Measurements from ENCODE around the gene DUSP16. TPM values are rescaled to one million over a fixed set of nuclear protein-coding genes. Genes with fewer than 3 reads are reported as not detected.

DUSP16 gene
- total RNA-seq, 1 donor from 2014 or later: 64.7 TPM

- peaks cover 42% of the 10 kb centered on the region for H3K36me3 Mint-ChIP-seq (ENCODE audit: low read depth)
- DNase-seq (ENCODE audit: low spot score): peak; percentile 64
These were observed 120.7 kb downstream of the DUSP16 start for GRCh38 chr12:12441843-12442461.

GRCh38 chr12:12441429-12441807 is 121.2 kb downstream of the DUSP16 start:
- Mint-ChIP-seq H3K4me3 (ENCODE audit: low read depth) (peak overlapping the region; percentile 55), H3K9me3 (peaks cover 15% of the 10 kb centered on the region), H3K27me3 (ENCODE audit: low read depth) (no peaks in the 10 kb centered on the region), H3K4me1 (ENCODE audit: low read depth) (peaks cover 82% of the 10 kb centered on the region), H3K27ac (peak overlapping the region; percentile 95), H3K36me3 (ENCODE audit: low read depth) (peaks cover 48% of the 10 kb centered on the region)
- no peak for DNase-seq (ENCODE audit: low spot score)
- intact Hi-C loops (cut with micrococcal nuclease): loop anchor here (5.0 kb wide), 2 partner anchors 121 to 276 kb away; partner anchors contain the start of genes CDKN1B and DUSP16

More at GRCh38 chr12:12441843-12442461, 120.7 kb downstream of the DUSP16 start:
- H3K9me3 Mint-ChIP-seq: peaks cover 10% of the 10 kb centered on the region
- peaks cover 87% of the 10 kb centered on the region for H3K4me1 Mint-ChIP-seq (ENCODE audit: low read depth)
- peak overlapping the region; percentile 95 for H3K27ac Mint-ChIP-seq
- intact Hi-C loops (cut with micrococcal nuclease): loop anchor here (1.0 to 5.0 kb wide), 9 partner anchors 14 to 275 kb away; partner anchors contain the start of genes BORCS5, CDKN1B and DUSP16
- H3K4me3 Mint-ChIP-seq (ENCODE audit: low read depth): peak overlapping the region; percentile 55
- H3K27me3 Mint-ChIP-seq (ENCODE audit: low read depth): no peaks in the 10 kb centered on the region

GRCh38 chr12:12440784-12441428 is 121.8 kb downstream of the DUSP16 start:
- H3K4me3 Mint-ChIP-seq (ENCODE audit: low read depth): peak overlapping the region; percentile 35
- H3K36me3 Mint-ChIP-seq (ENCODE audit: low read depth): peaks cover 50% of the 10 kb centered on the region
- H3K27ac Mint-ChIP-seq: peak overlapping the region; percentile 95
- H3K4me1 Mint-ChIP-seq (ENCODE audit: low read depth): peaks cover 78% of the 10 kb centered on the region
- no peak for DNase-seq (ENCODE audit: low spot score)
- peaks cover 20% of the 10 kb centered on the region for H3K9me3 Mint-ChIP-seq
- no peaks in the 10 kb centered on the region for H3K27me3 Mint-ChIP-seq (ENCODE audit: low read depth)
- intact Hi-C loops (cut with micrococcal nuclease): loop anchor here (5.0 kb wide), 2 partner anchors 121 to 276 kb away; partner anchors contain the start of genes CDKN1B and DUSP16

- H3K4me3 Mint-ChIP-seq (ENCODE audit: low read depth): peak overlapping the region; percentile 54
- no peaks in the 10 kb centered on the region for H3K27me3 Mint-ChIP-seq (ENCODE audit: low read depth)
- peaks cover 81% of the 10 kb centered on the region for H3K4me1 Mint-ChIP-seq (ENCODE audit: low read depth)
- intact Hi-C loops (cut with micrococcal nuclease): loop anchor here (1.0 to 5.0 kb wide), 3 partner anchors 36 to 278 kb away; partner anchors contain the start of genes CDKN1B and DUSP16
- peak overlapping the region; percentile 95 for H3K27ac Mint-ChIP-seq
- H3K36me3 Mint-ChIP-seq (ENCODE audit: low read depth): peaks cover 54% of the 10 kb centered on the region
- peaks cover 20% of the 10 kb centered on the region for H3K9me3 Mint-ChIP-seq
- peak; percentile 60 for DNase-seq (ENCODE audit: low spot score)
These were observed 123.0 kb downstream of the DUSP16 start for GRCh38 chr12:12439636-12440035.

- Mint-ChIP-seq H3K36me3 (ENCODE audit: low read depth) (peaks cover 58% of the 10 kb centered on the region), H3K4me3 (ENCODE audit: low read depth) (no peak overlapping the region), H3K27ac (no peak overlapping the region), H3K27me3 (ENCODE audit: low read depth) (no peaks in the 10 kb centered on the region), H3K4me1 (ENCODE audit: low read depth) (peaks cover 79% of the 10 kb centered on the region), H3K9me3 (peaks cover 20% of the 10 kb centered on the region)
- intact Hi-C loops (cut with micrococcal nuclease): no loop called here
- DNase-seq (ENCODE audit: low spot score): no peak
These were observed 125.8 kb downstream of the DUSP16 start for GRCh38 chr12:12436831-12437345.

- intact Hi-C loops (cut with micrococcal nuclease): no loop called here
- H3K9me3 Mint-ChIP-seq: peaks cover 20% of the 10 kb centered on the region
- DNase-seq (ENCODE audit: low spot score): no peak
- H3K36me3 Mint-ChIP-seq (ENCODE audit: low read depth): peaks cover 42% of the 10 kb centered on the region
- H3K27ac Mint-ChIP-seq: peak overlapping the region; percentile 78
- H3K27me3 Mint-ChIP-seq (ENCODE audit: low read depth): no peaks in the 10 kb centered on the region
- H3K4me1 Mint-ChIP-seq (ENCODE audit: low read depth): peaks cover 70% of the 10 kb centered on the region
- H3K4me3 Mint-ChIP-seq (ENCODE audit: low read depth): peak overlapping the region; percentile 54
These were observed 129.4 kb downstream of the DUSP16 start for GRCh38 chr12:12433203-12433731.

GRCh38 chr12:12432364-12432763 is 130.3 kb downstream of the DUSP16 start:
- Mint-ChIP-seq H3K4me1 (ENCODE audit: low read depth) (peaks cover 73% of the 10 kb centered on the region), H3K9me3 (peaks cover 14% of the 10 kb centered on the region), H3K27me3 (ENCODE audit: low read depth) (no peaks in the 10 kb centered on the region), H3K27ac (peak overlapping the region; percentile 42), H3K4me3 (ENCODE audit: low read depth) (no peak overlapping the region), H3K36me3 (ENCODE audit: low read depth) (peaks cover 33% of the 10 kb centered on the region)
- intact Hi-C loops (cut with micrococcal nuclease): no loop called here
- DNase-seq (ENCODE audit: low spot score): no peak

- peaks cover 70% of the 10 kb centered on the region for H3K4me1 Mint-ChIP-seq (ENCODE audit: low read depth)
- no peak overlapping the region for H3K4me3 Mint-ChIP-seq (ENCODE audit: low read depth)
- no peak for DNase-seq (ENCODE audit: low spot score)
- peak overlapping the region; percentile 79 for H3K27ac Mint-ChIP-seq
- H3K9me3 Mint-ChIP-seq: peaks cover 13% of the 10 kb centered on the region
- intact Hi-C loops (cut with micrococcal nuclease): no loop called here
- H3K27me3 Mint-ChIP-seq (ENCODE audit: low read depth): no peaks in the 10 kb centered on the region
- peaks cover 33% of the 10 kb centered on the region for H3K36me3 Mint-ChIP-seq (ENCODE audit: low read depth)
These were observed 133.6 kb downstream of the DUSP16 start for GRCh38 chr12:12428961-12429657.

- peaks cover 59% of the 10 kb centered on the region for H3K4me1 Mint-ChIP-seq (ENCODE audit: low read depth)
- no peak overlapping the region for H3K27ac Mint-ChIP-seq
- H3K4me3 Mint-ChIP-seq (ENCODE audit: low read depth): no peak overlapping the region
- peaks cover 39% of the 10 kb centered on the region for H3K36me3 Mint-ChIP-seq (ENCODE audit: low read depth)
- DNase-seq (ENCODE audit: low spot score): no peak
- intact Hi-C loops (cut with micrococcal nuclease): no loop called here
- H3K9me3 Mint-ChIP-seq: peaks cover 23% of the 10 kb centered on the region
- H3K27me3 Mint-ChIP-seq (ENCODE audit: low read depth): no peaks in the 10 kb centered on the region
These were observed 134.6 kb downstream of the DUSP16 start for GRCh38 chr12:12428047-12428446.

- DNase-seq (ENCODE audit: low spot score): no peak
- Mint-ChIP-seq H3K9me3 (peaks cover 24% of the 10 kb centered on the region), H3K27me3 (ENCODE audit: low read depth) (no peaks in the 10 kb centered on the region), H3K27ac (no peak overlapping the region), H3K4me1 (ENCODE audit: low read depth) (peaks cover 54% of the 10 kb centered on the region), H3K36me3 (ENCODE audit: low read depth) (peaks cover 35% of the 10 kb centered on the region), H3K4me3 (ENCODE audit: low read depth) (no peak overlapping the region)
- intact Hi-C loops (cut with micrococcal nuclease): no loop called here
These were observed 135.1 kb downstream of the DUSP16 start for GRCh38 chr12:12427568-12427967.

GRCh38 chr12:12425616-12426015 is 137.0 kb downstream of the DUSP16 start:
- Mint-ChIP-seq H3K9me3 (peaks cover 39% of the 10 kb centered on the region), H3K27ac (no peak overlapping the region), H3K27me3 (ENCODE audit: low read depth) (no peaks in the 10 kb centered on the region), H3K36me3 (ENCODE audit: low read depth) (peaks cover 51% of the 10 kb centered on the region), H3K4me3 (ENCODE audit: low read depth) (no peak overlapping the region), H3K4me1 (ENCODE audit: low read depth) (peaks cover 38% of the 10 kb centered on the region)
- intact Hi-C loops (cut with micrococcal nuclease): loop anchor here (2.0 kb wide), 1 partner anchor 21 kb away; no protein-coding TSS in a partner anchor
- no peak for DNase-seq (ENCODE audit: low spot score)

GRCh38 chr12:12425001-12425400 is 137.7 kb downstream of the DUSP16 start:
- intact Hi-C loops (cut with micrococcal nuclease): loop anchor here (2.0 kb wide), 1 partner anchor 20 kb away; no protein-coding TSS in a partner anchor
- no peak overlapping the region for H3K4me3 Mint-ChIP-seq (ENCODE audit: low read depth)
- no peak overlapping the region for H3K27ac Mint-ChIP-seq
- peaks cover 37% of the 10 kb centered on the region for H3K4me1 Mint-ChIP-seq (ENCODE audit: low read depth)
- peaks cover 55% of the 10 kb centered on the region for H3K36me3 Mint-ChIP-seq (ENCODE audit: low read depth)
- DNase-seq (ENCODE audit: low spot score): no peak
- H3K9me3 Mint-ChIP-seq: peaks cover 45% of the 10 kb centered on the region
- no peaks in the 10 kb centered on the region for H3K27me3 Mint-ChIP-seq (ENCODE audit: low read depth)

Data from activated T-helper 2 cell treated with anti-CD3 and anti-CD28 coated beads, Interferon-gamma antibody, Interleukin-2, Interleukin-4, amounts not matched to agents 10 μg/mL and 5 μg/mL and 100 μg/mL, durations not matched to agents 14 hours and 24 hours and 36 hours (primary cell).